Measurements from ENCODE around the gene CBFB. TPM values are rescaled to one million over a fixed set of nuclear protein-coding genes. Genes with fewer than 3 reads are reported as not detected.

CBFB gene
- total and polyA plus RNA-seq, 2 of the 4 experiments (the other 2 are of a cell fraction) = 44.2 to 48.0 TPM

- DNase-seq = no peak
- Histone ChIP-seq H3K9me3 (ENCODE audit: control insufficient read depth, insufficient read depth, low read length) (no peaks in the 10 kb centered on the region), H3K18ac (ENCODE audit: low read depth, low read length) (no peak overlapping the region), H3K23ac (ENCODE audit: low read depth, low read length) (no peak overlapping the region), H3K14ac (replicated peaks; ENCODE audit: low read depth, low read length) (no peak overlapping the region), H3K4me1 (ENCODE audit: control insufficient read depth, insufficient read depth, low read length) (no peaks in the 10 kb centered on the region), H3K56ac (ENCODE audit: extremely low read depth, insufficient read depth, low read length) (no peak overlapping the region), H3K79me1 (ENCODE audit: low read depth in 1 of 2, low read length in 2 of 2) (peaks cover 20 to 55% of the 10 kb centered on the region in 2 experiments), H2AFZ (replicated peaks; ENCODE audit: low read length, poor library complexity) (no peak overlapping the region), H3K27me3 (ENCODE audit: control insufficient read depth, insufficient read depth, low read length) (no peaks in the 10 kb centered on the region), H2AK9ac (replicated peaks; ENCODE audit: low read depth, low read length, poor library complexity) (no peak overlapping the region), H2BK120ac (ENCODE audit: low read depth, low read length) (no peak overlapping the region), H4K8ac (ENCODE audit: low read depth in 2 of 2, low read length in 2 of 2) (no peak overlapping the region), H3K4me2 (ENCODE audit: low read depth, low read length) (no peak overlapping the region), H3K9ac (ENCODE audit: low read depth, low read length) (no peak overlapping the region), H3K9me1 (ENCODE audit: insufficient read depth, low read length) (0 out of 2 replicates have a peak, but pooled peaks cover 10% of the 10 kb centered on the region), H2BK20ac (ENCODE audit: low read depth, low read length) (no peak overlapping the region), H2AK5ac (ENCODE audit: low read depth, low read length) (no peak overlapping the region), H4K20me1 (ENCODE audit: insufficient read depth, low read length) (peaks cover 3% of the 10 kb centered on the region; the same call in 1 of the 2 replicates), H4K5ac (ENCODE audit: low read depth, low read length) (no peak overlapping the region), H2BK5ac (ENCODE audit: low read depth, low read length, poor library complexity, severe bottlenecking) (no peak overlapping the region), H3K4ac (ENCODE audit: low read depth, low read length) (no peak overlapping the region), H3K4me3 (ENCODE audit: insufficient read depth, low read depth, low read length) (no peak overlapping the region), H3K27ac (ENCODE audit: insufficient read depth, low read length) (no peak overlapping the region), H2BK15ac (ENCODE audit: low read depth, low read length) (no peak overlapping the region), H4K91ac (ENCODE audit: insufficient read depth, low read depth, low read length) (no peak overlapping the region), H3K36me3 (ENCODE audit: control insufficient read depth, insufficient read depth, low read length) (peaks cover 17% of the 10 kb centered on the region)
- ChIA-PET POLR2A (ENCODE audit: unreplicated experiment) (no interaction called here), CTCF (no interaction called here)
- TF ChIP-seq CHD1 (IDR thresholded peaks at IDR 0.05; ENCODE audit: low read depth, low read length) (no peak), CTCF (conservative IDR thresholded peaks at IDR 0.05; ENCODE audit: low read depth, low read length) (no peak), RAD21 (IDR thresholded peaks at IDR 0.05; ENCODE audit: low read length) (no peak), CEBPB (IDR thresholded peaks at IDR 0.05; ENCODE audit: low read depth, low read length) (no peak), RCOR1 (IDR thresholded peaks at IDR 0.05; ENCODE audit: insufficient replicate concordance, low read length) (no peak), POLR2A (IDR thresholded peaks at IDR 0.05; ENCODE audit: low read depth, low read length) (no peak), RFX5 (IDR thresholded peaks at IDR 0.05; ENCODE audit: low read depth, low read length) (no peak), FOS (IDR thresholded peaks at IDR 0.05; ENCODE audit: low read depth, low read length) (no peak), MXI1 (IDR thresholded peaks at IDR 0.05; ENCODE audit: borderline replicate concordance, low read depth, low read length) (no peak), MAFK (IDR thresholded peaks at IDR 0.05; ENCODE audit: low read depth, low read length) (no peak), SMC3 (IDR thresholded peaks at IDR 0.05; ENCODE audit: low read depth, low read length) (no peak), MAZ (IDR thresholded peaks at IDR 0.05; ENCODE audit: borderline replicate concordance, low read depth, low read length) (no peak), ELK1 (IDR thresholded peaks at IDR 0.05; ENCODE audit: borderline replicate concordance, low read depth, low read length) (no peak), USF2 (IDR thresholded peaks at IDR 0.05; ENCODE audit: low read depth, low read length) (no peak), BHLHE40 (IDR thresholded peaks at IDR 0.05; ENCODE audit: low read depth, low read length) (no peak), NFE2L2 (IDR thresholded peaks at IDR 0.05; ENCODE audit: low read depth, low read length) (no peak)
- ATAC-seq (ENCODE audit: low read depth) = no peak
- no TSS peak for BruUV-seq (replicated peaks)
- WGBS, 2 experiments (ENCODE audit: extremely low coverage in 2 of 2, insufficient read length in 1 of 2) = no CpG with 5 or more reads among the region's 4 CpGs
- dilution Hi-C loops (cut with HindIII; ENCODE audit: low sequenced_read_pairs, unreplicated experiment) (no loop called here), in situ Hi-C loops (cut with MboI; ENCODE audit: low sequenced_read_pairs) (no loop called here), intact Hi-C loops (cut with micrococcal nuclease) (no loop called here)
These were observed 48.9 kb downstream of the CBFB start for GRCh38 chr16:67077871-67078270.

Measured in IMR-90 (cell line).